ENCODE measurements around the gene COL6A1.

COL6A1 gene

DNA sequence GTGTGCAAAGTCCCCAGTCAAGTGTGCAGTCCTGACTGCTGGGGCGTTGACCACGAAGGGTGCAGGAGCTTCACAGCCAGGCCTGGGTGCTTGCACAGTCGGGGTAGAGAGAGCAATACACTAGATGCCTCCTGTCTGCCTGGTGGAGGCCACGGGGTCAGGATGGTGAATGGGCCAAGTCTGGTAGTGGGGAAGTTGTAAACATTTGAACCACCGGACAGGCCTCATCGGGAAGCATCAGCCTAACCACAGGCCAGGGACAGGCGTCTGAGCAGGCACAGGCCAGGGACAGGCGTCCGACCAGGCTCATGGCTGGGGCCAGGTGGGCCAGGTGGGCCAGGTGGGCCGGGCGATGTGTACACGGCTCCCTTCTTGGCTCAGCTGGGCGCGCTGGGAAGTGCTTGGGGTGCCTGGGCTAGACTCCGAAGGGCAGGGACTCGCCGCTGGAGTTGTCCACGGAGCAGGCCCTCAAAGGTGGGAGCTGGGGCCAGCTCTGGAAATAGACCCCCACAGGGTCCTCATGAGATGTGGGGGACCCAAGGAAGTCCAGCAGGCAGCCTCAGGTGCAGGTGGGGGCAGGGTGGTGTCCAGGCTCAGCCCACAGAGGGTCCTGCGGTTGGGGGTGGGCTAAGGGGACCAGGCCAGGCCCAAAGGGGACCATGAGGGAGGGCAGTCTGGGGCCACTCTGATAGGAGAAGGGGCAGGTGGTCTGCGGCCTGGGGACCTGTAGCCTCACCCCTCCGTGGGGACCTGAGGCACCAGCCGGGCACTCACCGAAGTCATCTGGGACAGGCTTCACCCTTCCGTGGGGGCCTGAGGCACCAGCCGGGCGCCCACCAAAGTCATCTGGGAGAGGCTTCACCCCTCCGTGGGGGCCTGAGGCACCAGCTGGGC, 15.0 kb downstream of the COL6A1 start:
- peak; percentile 47 for DNase-seq

DNA sequence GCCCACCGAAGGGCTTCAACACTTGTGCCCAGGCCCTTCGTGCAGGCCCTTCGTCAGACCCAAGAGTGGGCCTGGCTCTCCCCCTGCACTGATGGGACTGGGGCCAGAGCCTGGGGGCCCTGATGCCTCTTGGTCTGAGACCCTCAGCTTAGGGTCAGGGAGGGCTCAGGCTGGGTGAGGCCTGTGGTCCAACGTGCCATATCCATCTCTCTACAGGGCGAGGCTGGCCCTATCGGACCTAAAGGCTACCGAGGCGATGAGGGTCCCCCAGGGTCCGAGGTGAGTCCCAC, 15.6 kb downstream of the COL6A1 start:
- peak; percentile 44 for DNase-seq

DNA sequence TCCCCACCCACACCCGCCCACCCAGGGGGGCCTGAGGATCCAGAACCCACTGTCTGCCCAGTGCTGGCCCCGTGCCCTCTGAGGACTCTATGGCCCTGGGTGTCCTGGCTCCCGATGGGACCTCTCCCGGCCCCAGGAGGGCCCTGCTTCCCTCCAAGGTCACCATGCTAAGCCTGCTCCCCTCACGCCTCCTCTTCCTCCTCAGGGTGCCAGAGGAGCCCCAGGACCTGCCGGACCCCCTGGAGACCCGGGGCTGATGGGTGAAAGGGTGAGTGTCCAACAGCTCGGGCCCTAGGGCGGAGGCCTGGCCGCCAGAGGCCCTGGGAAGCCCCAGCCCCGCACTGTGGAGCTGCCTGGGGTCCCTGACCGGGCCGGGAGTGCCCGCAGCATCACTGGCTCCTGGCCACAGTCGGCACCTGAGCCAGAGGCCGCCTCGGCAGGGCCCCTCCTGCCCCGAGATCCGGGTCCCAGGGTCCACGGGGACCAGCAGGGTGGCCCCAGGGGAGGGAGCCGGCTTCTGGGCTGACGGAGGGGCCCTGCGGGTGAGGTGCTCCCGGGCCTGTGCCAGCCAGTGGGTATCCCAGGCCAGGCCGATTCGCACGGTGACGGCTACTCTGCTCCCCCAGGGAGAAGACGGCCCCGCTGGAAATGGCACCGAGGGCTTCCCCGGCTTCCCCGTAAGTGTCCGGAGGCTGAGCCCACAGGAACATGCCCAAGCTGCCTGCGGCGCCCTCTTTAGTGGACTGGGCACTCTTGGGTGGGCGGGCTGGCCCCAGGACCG, 16.1 kb downstream of the COL6A1 start:
- peak; percentile 48 for DNase-seq

DNA sequence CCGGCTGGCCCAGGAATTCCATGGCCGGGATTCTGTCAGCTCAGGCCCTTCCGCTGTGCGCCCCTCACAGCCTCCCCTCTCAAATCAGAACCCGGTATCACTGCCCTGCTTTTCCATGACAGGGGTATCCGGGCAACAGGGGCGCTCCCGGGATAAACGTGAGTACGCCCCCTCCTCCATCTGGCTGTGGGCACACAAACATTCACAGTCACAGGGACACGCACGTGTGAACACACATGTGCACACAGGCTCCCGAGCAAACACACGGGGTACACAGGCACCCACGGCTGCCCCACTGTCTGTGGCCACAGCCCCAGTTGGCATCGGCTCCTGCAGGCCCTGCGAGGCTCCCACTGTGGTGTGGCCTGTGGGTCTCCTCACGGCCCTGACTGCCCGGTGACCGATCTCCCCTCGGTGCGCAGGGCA, 16.7 kb downstream of the COL6A1 start:
- DNase-seq: peak; percentile 42

DNA sequence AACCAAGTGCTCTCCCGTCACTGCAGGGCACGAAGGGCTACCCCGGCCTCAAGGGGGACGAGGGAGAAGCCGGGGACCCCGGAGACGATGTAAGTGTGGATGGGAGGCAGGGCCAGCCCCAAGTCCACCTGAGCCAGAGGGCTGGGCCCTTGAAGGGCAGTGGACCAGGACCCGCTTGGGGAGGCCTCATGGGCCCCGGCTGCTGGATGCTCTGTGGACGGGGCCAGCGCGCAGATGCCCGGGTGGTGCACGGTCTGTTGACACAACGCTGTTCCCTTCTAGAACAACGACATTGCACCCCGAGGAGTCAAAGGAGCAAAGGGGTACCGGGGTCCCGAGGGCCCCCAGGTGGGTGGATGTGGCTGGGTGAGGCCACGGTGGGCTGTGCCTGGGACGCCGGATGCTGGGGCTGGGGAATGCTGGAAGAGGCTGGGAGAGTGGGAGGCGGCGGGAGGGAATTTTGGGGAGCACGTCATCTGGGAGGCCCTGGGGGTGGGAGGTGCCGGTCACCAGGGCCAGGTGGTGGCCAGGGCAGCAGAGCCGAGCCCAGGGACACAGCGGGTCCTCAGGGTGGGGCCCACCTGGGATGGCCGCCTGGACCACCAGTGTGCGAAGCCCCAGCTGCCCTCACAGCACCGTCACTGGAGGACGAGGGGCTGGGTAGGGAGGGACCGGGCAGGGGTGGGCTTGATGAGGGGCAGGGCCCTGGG, 17.5 kb downstream of the COL6A1 start:
- peak; percentile 47 for DNase-seq

DNA sequence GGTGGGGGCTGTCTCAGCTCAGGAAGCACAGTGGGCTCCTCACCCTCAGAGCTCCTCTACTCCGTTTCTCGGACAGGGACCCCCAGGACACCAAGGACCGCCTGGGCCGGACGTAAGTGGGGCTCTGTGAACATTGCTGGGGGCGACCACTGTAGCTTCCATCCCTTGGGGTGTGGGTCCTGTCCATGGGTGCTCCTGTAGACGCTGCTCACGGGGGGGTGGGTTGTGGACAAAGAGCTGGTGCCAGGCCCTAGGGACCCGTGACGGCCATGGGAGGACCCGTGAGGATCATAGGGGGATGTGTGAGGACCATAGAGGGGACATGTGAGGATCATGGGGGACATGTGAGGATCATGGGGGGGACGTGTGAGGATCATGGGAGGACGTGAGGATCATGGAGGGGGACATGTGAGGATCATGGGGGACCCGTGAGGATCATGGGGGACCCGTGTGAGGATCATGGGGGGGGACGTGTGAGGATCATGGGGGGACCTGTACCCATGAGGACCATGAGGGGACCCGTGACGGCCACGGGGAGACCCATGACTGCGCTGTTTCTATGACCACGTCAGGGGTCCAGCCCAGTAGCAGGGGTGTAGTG, 18.1 kb downstream of the COL6A1 start:
- DNase-seq: peak; percentile 41

DNA sequence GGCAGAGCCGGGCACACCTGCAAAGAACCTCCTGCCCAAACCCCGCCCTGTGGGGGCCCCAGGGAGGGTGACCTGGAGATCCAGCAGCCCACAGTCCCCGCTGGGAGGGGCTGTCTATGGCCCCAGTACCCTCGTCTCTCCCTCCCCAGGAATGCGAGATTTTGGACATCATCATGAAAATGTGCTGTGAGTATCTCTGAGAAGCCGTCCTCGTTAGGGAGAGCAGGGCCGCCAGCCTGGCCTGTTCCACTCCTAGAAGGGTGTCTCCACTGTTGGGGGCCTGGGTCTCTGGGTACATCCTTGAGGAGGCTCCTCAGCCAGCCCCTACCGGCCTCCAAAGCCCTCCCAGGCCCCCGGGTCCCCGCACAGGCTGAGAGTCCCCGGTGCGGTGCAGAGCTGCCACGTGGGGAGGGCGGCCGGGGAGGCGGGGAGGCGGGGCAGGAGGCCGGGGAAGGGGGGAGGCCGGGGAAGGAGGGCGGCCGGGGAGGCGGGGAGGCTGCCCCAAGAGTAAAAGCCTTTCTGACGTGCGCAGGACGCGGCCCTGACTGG, 18.7 kb downstream of the COL6A1 start:
- DNase-seq: peak; percentile 46

DNA sequence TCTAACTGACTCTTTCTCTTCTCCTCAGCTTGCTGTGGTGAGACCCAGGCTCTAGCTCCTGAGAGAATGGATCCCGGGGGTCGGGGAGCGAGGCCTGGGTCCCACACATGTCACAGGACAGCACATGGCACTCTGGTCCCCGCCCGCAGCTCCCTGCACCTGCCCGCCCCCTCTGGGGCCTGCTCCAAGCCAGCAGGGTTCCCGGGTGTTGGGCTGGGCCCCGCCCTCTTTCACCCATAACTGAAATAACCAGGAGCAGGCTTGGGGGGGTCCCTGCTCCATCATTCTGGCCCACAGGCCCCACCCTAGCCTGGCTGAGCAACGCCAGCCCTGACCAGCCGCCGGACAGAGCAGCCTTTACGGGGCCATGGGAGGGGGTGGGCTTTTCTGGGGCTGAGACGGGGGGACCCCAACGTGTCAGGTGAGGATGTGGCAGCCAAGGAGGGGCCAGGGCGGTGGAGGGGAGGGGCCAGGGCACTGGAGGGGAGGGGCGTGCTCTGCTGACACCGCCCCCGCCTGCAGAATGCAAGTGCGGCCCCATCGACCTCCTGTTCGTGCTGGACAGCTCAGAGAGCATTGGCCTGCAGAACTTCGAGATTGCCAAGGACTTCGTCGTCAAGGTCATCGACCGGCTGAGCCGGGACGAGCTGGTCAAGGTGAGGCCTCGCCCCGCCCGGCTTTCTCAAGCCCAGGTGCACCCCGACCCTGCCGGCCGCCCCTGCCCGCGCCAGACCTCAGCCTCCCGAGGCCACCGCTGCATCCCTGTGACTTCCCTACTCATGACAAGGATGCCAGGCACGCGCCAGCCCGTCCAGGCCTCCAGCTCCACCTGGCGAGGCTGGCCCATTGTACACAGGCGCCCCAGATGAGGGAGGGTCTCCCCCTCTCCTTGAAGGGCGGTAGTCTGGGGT, 19.4 kb downstream of the COL6A1 start:
- DNase-seq: peak; percentile 51

DNA sequence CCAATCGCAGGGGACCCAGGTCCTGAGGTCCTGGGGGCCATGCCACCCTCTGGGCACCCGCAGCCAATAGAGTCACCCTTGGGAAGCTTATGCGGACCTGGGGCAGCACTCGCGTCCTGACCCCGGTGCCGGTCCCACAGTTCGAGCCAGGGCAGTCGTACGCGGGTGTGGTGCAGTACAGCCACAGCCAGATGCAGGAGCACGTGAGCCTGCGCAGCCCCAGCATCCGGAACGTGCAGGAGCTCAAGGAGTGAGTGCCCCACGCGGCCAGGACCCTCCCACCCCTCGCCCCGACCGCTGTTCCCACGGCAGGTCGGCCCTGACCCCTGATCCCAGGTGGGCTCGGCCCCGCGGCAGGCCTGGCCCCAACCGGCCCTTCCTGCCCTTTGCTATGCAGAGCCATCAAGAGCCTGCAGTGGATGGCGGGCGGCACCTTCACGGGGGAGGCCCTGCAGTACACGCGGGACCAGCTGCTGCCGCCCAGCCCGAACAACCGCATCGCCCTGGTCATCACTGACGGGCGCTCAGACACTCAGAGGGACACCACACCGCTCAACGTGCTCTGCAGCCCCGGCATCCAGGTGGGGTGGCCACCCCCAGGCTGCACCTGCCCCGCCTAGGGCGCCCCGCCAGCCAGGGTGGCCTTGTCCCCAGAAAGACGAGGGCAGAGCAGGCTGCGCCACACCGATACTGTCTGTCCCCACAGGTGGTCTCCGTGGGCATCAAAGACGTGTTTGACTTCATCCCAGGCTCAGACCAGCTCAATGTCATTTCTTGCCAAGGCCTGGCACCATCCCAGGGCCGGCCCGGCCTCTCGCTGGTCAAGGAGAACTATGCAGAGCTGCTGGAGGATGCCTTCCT, 20.5 kb downstream of the COL6A1 start:
- DNase-seq: peak; percentile 50

DNA sequence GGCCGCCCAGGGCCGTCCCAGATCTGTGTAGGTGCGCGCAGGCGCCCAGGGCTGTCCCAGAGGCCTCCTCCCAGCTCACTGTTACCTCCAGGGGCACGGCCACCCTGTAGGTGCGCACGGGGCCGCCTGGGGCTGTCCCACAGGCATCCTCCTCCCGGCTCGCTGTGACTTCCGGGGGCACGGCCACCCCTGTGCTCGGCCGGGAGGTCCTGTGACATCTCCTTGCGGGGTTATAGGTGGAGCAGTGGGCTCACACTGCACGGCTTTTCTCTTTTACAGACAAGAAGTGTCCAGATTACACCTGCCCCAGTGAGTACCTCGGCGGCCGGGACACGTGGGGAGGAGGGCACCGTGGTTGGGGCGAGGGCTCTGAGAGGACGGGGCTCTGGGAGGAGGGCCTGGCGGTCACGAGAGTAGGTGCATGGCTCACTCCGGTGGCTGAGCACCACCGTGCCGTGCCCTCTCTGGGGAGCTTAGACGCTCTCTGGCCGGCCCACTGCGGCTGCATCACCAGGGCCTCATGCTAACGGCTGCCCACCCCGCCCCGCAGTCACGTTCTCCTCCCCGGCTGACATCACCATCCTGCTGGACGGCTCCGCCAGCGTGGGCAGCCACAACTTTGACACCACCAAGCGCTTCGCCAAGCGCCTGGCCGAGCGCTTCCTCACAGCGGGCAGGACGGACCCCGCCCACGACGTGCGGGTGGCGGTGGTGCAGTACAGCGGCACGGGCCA, 21.4 kb downstream of the COL6A1 start:
- DNase-seq: peak; percentile 49

DNA sequence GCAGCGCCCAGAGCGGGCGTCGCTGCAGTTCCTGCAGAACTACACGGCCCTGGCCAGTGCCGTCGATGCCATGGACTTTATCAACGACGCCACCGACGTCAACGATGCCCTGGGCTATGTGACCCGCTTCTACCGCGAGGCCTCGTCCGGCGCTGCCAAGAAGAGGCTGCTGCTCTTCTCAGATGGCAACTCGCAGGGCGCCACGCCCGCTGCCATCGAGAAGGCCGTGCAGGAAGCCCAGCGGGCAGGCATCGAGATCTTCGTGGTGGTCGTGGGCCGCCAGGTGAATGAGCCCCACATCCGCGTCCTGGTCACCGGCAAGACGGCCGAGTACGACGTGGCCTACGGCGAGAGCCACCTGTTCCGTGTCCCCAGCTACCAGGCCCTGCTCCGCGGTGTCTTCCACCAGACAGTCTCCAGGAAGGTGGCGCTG, 22.0 kb downstream of the COL6A1 start:
- DNase-seq: peak; percentile 48

DNA sequence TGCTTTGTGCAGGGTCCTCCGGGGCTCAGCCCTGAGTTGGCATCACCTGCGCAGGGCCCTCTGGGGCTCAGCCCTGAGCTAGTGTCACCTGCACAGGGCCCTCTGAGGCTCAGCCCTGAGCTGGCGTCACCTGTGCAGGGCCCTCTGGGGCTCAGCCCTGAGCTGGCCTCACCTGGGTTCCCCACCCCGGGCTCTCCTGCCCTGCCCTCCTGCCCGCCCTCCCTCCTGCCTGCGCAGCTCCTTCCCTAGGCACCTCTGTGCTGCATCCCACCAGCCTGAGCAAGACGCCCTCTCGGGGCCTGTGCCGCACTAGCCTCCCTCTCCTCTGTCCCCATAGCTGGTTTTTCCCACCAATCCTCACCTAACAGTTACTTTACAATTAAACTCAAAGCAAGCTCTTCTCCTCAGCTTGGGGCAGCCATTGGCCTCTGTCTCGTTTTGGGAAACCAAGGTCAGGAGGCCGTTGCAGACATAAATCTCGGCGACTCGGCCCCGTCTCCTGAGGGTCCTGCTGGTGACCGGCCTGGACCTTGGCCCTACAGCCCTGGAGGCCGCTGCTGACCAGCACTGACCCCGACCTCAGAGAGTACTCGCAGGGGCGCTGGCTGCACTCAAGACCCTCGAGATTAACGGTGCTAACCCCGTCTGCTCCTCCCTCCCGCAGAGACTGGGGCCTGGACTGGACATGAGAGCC, 22.7 kb downstream of the COL6A1 start:
- DNase-seq: peak; percentile 47

DNA sequence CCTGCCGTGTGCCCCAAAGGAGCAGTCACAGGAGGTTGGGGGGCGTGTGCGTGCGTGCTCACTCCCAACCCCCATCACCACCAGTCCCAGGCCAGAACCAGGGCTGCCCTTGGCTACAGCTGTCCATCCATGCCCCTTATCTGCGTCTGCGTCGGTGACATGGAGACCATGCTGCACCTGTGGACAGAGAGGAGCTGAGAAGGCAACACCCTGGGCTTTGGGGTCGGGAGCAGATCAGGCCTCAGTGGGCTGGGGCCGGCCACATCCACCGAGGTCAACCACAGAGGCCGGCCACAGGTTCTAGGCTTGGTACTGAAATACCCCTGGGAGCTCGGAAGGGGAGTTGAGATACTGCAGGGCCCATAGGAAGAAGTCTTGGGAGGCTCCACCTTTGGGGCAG, 23.5 kb downstream of the COL6A1 start:
- peak; percentile 50 for DNase-seq

DNA sequence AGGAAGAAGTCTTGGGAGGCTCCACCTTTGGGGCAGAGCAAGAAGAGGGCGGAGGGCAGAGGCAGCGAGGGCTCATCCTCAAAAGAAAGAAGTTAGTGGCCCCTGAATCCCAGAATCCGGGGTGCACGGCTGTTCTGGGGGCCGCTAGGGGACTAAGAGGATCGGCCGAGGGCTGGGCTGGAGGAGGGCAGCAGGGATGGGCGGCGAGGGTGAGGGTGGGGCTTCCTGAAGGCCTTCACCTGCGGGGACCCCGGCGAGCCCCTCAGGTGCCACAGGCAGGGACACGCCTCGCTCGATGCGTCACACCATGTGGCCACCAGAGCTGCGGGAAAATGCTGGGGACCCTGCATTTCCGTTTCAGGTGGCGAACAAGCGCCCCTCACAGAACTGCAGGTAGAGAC, 23.9 kb downstream of the COL6A1 start:
- no peak for DNase-seq

DNA sequence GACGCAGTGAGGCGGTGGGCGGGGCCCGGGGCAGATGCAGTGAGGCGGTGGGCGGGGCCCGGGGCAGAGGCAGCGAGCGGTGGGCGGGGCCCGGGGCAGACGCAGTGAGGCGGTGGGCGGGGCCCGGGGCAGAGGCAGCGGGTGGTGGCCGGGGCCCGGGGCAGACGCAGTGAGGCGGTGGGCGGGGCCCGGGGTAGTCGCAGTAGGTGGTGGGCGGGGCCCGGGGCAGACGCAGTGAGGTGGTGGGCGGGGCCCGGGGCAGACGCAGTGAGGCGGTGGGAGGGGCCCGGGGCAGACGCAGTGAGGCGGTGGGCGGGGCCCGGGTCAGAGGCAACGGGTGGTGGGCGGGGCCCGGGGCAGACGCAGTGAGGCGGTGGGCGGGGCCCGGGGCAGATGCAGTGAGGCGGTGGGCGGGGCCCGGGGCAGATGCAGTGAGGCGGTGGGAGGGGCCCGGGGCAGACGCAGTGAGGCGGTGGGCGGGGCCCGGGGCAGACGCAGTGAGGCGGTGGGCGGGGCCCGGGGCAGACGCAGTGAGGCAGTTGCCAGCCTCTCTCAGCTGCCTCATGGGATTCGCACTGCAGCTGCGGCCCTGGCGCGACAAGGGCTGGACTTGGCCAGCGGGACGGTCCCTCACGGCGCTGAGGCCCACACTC, 24.4 kb downstream of the COL6A1 start:
- DNase-seq: peak; percentile 32

DNA sequence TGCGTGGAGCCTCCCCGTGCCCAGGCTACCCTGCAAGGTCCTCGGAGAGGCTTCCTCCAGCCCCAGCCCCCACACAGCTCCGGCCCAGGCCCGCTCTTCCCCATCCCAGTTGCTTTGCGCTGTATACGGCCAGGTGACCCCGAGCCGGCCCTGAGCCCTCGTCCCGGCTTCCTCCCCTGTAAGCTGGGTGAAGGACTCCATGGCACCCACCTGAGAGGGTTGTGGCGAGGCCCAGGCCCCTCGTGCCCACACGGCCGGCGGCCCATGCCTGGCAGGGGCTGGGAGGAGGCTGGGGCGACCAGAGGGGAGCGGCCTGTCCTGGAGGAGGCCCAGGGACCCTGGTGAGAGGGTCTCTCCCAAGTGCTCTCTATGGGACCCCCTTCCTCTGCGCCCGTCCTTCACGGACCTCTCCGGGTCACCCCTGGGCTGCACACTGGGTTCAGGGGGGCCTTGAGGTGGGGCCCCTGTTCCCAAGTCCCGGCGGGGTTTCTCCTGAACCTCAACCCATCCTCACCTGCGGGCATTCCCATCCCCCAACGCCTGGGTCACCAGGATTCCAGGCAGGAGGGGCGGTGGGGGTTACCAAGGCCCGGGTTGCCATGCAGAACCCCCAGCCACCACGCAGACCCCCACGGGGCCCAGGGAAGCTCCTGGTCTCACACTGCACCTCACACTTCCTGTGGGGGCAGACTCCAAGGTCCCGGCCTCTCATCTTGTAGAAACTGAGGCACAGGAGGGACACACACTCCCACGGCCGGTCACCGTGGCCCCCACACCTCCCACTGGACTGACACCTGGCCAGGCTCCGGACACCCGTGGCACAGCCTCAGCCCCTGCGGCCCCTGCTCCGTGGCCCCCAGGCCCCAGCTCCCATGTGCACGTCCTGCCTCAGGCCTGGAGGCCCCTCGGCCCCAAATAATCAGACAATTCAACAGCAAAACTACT, 25.2 kb downstream of the COL6A1 start:
- no peak for DNase-seq

DNA sequence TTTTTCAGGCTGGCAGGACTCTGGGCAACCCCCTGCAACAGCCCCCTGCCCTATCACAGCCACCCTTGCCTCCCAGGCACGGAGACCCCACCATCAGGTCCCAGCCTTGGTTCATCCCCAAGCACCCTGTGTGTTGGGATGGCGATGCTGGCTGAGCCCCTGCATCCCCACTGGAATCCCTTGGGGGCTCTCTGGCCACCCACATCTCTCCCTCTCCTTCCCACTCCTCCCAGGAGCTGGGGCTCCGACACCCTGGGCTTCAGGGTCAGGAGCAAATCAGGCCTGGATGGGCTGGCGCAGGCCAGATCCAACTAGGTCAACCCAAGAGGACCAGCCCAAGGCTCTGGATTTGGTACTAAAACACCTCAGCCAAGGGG, 25.9 kb downstream of the COL6A1 start:
- DNase-seq: no peak

Measured in islet precursor cell (in vitro differentiated cells).